Right lobe of liver (tissue), 6 donors: Measurements from ENCODE around the gene INHBC. TPM values are rescaled to one million over a fixed set of nuclear protein-coding genes. Genes with fewer than 3 reads are reported as not detected.

Experiments used
- ATAC-seq, 4 donors: fragments of 200-7000 bp; cut with Tn5 transposase; one replicate each; pipeline ENCODE4 v1.9.1; 2020; ENCODE audit warnings: mild to moderate bottlenecking in 4 of 4, moderate library complexity in 4 of 4
- DNase-seq, 3 donors: peaks; one replicate each; pipeline ENCODE4 v3.0.0-alpha.2; 2020
- H3K27ac ChIP-seq, 3 donors: fragments of 200-600 bp; one replicate each; pipeline ENCODE4 v1.8.0; 2022
- H3K27me3 ChIP-seq, 2 donors: fragments of 200-600 bp; one replicate each; pipeline ENCODE4 v1.8.0; 2022
- H3K36me3 ChIP-seq, 4 donors: fragments of 200-600 bp; sonication (generic) in 1 of 4; one replicate each; pipeline versions ENCODE4 v1.5.1 to v1.8.0; 2017 to 2022; ENCODE audit warnings: control low read depth in 1 of 4
- H3K4me1 ChIP-seq, 4 donors: fragments of 200-600 bp; sonication (generic) in 1 of 4; one replicate each; pipeline versions ENCODE4 v1.5.1 to v1.8.0; 2017 to 2022; ENCODE audit warnings: control low read depth in 1 of 4
- H3K4me3 ChIP-seq, 3 donors: fragments of 200-600 bp; one replicate each; pipeline ENCODE4 v1.8.0; 2022
- H3K9me3 ChIP-seq, 4 donors: fragments of 200-600 bp; sonication (generic) in 1 of 4; one replicate each; pipeline versions ENCODE4 v1.5.1 to v1.8.0; 2017 to 2022; ENCODE audit warnings: control low read depth in 1 of 4
- POLR2A ChIP-seq: fragments of 450-650 bp; IDR thresholded peaks from one replicate; pipeline ENCODE4 v1.6.1; 2017; ENCODE audit warnings: antibody characterized with exemption, mild to moderate bottlenecking
- WGBS: methylation state at CpG from one replicate; pipeline ENCODE4 v1.1.6; 2018; ENCODE audit warnings: low coverage, low lambda C conversion rate; ENCODE audit not compliant: insufficient coverage; ENCODE audit errors: missing lambda C conversion rate; 5-methylcytosine and 5-hydroxymethylcytosine counted together
- intact Hi-C, 2 donors: fragments of 100-400 bp; cut with DNase I; formaldehyde crosslinking; loops; one replicate each; pipeline versions ENCODE4 v1.11.2 to v1.14.1; 2022
- total RNA-seq, 6 experiments: library from RNA; depleted of rRNA in 2 of 6; stranded (reverse); fragments of >200 nt in 2 of 6; fragmentation: NEBNext Ultra II Directional in 3 of 6; extraction: Animal tissue kit (Norgen Biotek cat#: 25700) in 3 of 6; gene quantifications; one replicate each; pipeline versions ENCODE4 v1.1.0 to v1.2.4, GENCODE V29; 2016 to 2023
- TF ChIP-seq, protein P1 (sequence below), 4 donors: fragments of 200-600 bp in 3 of 4; fragments of 450-650 bp in 1 of 4; IDR thresholded peaks; one replicate each; pipeline versions ENCODE4 v1.5.1 to v1.8.0; 2016 to 2022; ENCODE audit warnings: antibody characterized with exemption in 4 of 4, mild to moderate bottlenecking in 2 of 4
- donor health status: DM: no; HTN: yes; CAD: no.
- donor health status: DM: no; HTN: no; CAD: no.
- donor health status: DM: no; HTN: no; CAD: no.
- donor health status: DM: no; HTN: yes; CAD: no.
- donor health status: DM: no; HTN: yes; CAD: no.

INHBC gene
- total RNA-seq, 6 experiments from 2014 or later, result 14.7 to 123 (median 63.6) TPM

DNA sequence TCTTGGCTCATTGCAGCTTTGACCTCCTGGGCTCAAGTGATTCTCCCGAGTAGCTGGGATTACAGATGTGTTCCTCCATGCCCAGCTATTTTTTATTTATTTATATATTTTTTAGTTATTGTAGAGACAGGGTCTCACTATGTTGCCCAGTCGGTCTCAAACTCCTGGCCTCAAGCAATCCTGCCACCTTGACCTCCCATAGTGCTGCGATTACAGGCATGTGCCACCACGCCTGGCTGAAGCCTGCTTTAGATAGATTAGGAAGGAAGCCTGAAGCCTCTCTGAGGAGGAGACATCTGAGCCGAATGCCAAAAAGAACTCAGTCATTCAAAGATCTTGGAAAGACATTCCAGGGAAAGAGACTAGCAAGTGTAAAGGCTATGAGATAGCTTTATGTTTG, 10.2 kb downstream of the INHBC start:
- Histone ChIP-seq H3K27me3 (no peaks in the 10 kb centered on the region), H3K9me3 (no peaks in the 10 kb centered on the region), H3K36me3 (no peaks in the 10 kb centered on the region), H3K27ac (no peak overlapping the region), H3K4me3 (no peak overlapping the region), H3K4me1 (peaks cover 0 to 13% (median 4%) of the 10 kb centered on the region in 4 donors)
- intact Hi-C loops, result no loop called here
- WGBS, result 56% methylated on average over 5 of the region's 5 CpGs
- ATAC-seq, result no peak
- DNase-seq, result no peak
- TF ChIP-seq, protein P1, sequence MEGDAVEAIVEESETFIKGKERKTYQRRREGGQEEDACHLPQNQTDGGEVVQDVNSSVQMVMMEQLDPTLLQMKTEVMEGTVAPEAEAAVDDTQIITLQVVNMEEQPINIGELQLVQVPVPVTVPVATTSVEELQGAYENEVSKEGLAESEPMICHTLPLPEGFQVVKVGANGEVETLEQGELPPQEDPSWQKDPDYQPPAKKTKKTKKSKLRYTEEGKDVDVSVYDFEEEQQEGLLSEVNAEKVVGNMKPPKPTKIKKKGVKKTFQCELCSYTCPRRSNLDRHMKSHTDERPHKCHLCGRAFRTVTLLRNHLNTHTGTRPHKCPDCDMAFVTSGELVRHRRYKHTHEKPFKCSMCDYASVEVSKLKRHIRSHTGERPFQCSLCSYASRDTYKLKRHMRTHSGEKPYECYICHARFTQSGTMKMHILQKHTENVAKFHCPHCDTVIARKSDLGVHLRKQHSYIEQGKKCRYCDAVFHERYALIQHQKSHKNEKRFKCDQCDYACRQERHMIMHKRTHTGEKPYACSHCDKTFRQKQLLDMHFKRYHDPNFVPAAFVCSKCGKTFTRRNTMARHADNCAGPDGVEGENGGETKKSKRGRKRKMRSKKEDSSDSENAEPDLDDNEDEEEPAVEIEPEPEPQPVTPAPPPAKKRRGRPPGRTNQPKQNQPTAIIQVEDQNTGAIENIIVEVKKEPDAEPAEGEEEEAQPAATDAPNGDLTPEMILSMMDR (IDR thresholded peaks at IDR 0.05), result no peak
- TF ChIP-seq POLR2A, result no peak

DNA sequence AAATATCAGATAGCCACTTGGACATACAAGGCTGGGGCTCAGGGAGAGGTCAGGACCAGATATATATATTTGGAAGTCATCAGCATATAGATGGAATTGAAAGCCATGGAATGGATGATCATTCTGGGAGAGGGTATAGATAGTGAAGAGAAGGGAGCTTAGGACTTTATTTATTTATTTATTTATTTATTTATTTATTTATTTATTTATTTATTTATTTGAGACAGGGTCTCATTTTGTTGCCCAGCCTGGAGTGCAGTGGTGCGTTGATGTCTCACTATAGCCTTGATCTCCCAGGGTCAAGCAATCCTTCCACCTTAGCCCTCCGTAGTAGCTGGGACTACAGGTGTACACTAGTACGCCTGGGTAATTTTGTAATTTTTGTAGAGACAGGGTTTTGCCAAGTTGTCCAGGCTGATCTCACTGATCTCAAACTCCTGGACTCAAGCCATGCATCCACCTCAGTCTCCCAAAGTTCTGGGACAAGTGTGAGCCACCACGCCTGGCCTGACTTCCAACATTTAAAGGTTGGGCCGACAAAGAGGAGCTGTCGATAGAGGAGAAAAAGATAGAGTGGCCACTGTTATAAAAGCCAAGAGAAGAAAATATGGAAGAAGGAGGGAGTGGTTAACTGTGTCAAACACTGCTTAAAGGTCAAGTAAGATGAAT, 11.8 kb downstream of the INHBC start:
- H3K27me3 ChIP-seq, result no peaks in the 10 kb centered on the region
- intact Hi-C loops, result no loop called here
- 66% methylated on average over 6 of the region's 6 CpGs for WGBS
- no peaks in the 10 kb centered on the region for H3K9me3 ChIP-seq
- no peak for DNase-seq
- no peak overlapping the region for H3K27ac ChIP-seq
- TF ChIP-seq POLR2A, result no peak
- TF ChIP-seq, protein P1 (IDR thresholded peaks at IDR 0.05), result no peak
- no peak for ATAC-seq
- H3K4me1 ChIP-seq, result peaks cover 0 to 23% (median 11%) of the 10 kb centered on the region in 4 donors
- H3K4me3 ChIP-seq, result no peak overlapping the region
- H3K36me3 ChIP-seq, result no peaks in the 10 kb centered on the region

DNA sequence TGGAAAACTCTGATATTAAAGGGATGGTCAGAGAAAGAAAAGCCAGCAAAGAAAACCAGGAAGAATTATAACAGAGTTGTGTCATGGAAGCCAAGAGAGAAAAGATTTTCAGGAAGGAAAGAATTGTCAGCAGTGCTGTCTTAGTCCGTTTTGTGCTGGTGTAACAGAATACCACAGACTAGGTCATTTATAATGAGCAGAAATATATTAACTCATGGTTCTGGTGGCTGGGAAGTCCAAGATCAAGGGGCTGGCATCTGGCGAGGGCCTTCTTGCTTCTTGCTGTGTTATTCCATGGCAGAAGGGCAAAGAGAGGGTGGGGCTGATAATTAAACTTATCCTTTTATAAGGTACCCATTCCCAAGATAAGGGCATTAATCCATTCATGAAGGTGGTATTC, 14.1 kb downstream of the INHBC start:
- H3K4me3 ChIP-seq, result no peak overlapping the region
- H3K36me3 ChIP-seq, result no peaks in the 10 kb centered on the region
- no peak for DNase-seq
- no peak overlapping the region for H3K27ac ChIP-seq
- 85% methylated on average over 2 of the region's 2 CpGs for WGBS
- H3K27me3 ChIP-seq, result no peaks in the 10 kb centered on the region
- intact Hi-C loops, result no loop called here
- ATAC-seq, result no peak
- H3K9me3 ChIP-seq, result no peaks in the 10 kb centered on the region
- H3K4me1 ChIP-seq, result peaks cover 0 to 45% (median 20%) of the 10 kb centered on the region in 4 donors
- TF ChIP-seq, protein P1 (IDR thresholded peaks at IDR 0.05), result no peak
- TF ChIP-seq POLR2A, result no peak

DNA sequence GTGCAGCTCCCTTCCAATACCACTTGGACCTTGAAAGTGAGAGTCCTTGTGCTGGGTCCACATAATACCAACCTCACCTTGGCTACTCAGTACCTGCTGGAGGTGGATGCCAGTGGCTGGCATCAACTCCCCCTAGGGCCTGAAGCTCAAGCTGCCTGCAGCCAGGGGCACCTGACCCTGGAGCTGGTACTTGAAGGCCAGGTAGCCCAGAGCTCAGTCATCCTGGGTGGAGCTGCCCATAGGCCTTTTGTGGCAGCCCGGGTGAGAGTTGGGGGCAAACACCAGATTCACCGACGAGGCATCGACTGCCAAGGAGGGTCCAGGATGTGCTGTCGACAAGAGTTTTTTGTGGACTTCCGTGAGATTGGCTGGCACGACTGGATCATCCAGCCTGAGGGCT, 14.8 kb downstream of the INHBC start:
- ATAC-seq (no peak), DNase-seq (no peak)
- intact Hi-C loops, result no loop called here
- Histone ChIP-seq H3K4me1 (peaks cover 0 to 52% (median 23%) of the 10 kb centered on the region in 4 donors), H3K27ac (no peak overlapping the region), H3K27me3 (no peaks in the 10 kb centered on the region), H3K9me3 (no peaks in the 10 kb centered on the region), H3K36me3 (no peaks in the 10 kb centered on the region), H3K4me3 (no peak overlapping the region)
- TF ChIP-seq, protein P1 (IDR thresholded peaks at IDR 0.05), result no peak
- TF ChIP-seq POLR2A, result no peak
- no CpG with 5 or more reads among the region's 7 CpGs for WGBS
